H1 (cell line): Measurements from ENCODE around the gene CDKL4. TPM values are rescaled to one million over a fixed set of nuclear protein-coding genes. Genes with fewer than 3 reads are reported as not detected.

ENCODE experiments used
- CTCF ChIA-PET: fragments of 300-600 bp; sonication (Branson Sonifier 250); formaldehyde crosslinking; loops from one replicate; lab custom pipeline; 2021; ENCODE audit not compliant: partially characterized antibody; lab: Charles Lee
- POLR2A ChIA-PET: fragments of 300-600 bp; sonication (Branson Sonifier 250); formaldehyde crosslinking; loops from one replicate; lab custom pipeline; 2021; ENCODE audit warnings: inconsistent platforms; ENCODE audit not compliant: partially characterized antibody; lab: Charles Lee
- DNase-seq, 2 experiments: peaks; one replicate each; pipeline versions ENCODE4 v3.0.0 to v3.0.0-alpha.2; 2010 to 2022; ENCODE audit warnings: low spot score in 2 of 2, low read depth in 1 of 2, mixed read lengths in 1 of 2
- FAIRE-seq: peaks from 2 replicates; lab custom pipeline; 2011; peaks lifted over from hg19 to GRCh38; lab: Jason Lieb, UNC
- H2AFZ ChIP-seq: 2 replicates; pipeline ENCODE4 v1.8.1; 2012; ENCODE audit warnings: low read length, inconsistent platforms
- H2AK5ac ChIP-seq: 2 replicates; pipeline ENCODE4 v1.6.1; 2013; ENCODE audit warnings: low read depth, low read length
- H2BK120ac ChIP-seq: replicated peaks from 2 replicates; pipeline ENCODE3; 2013; ENCODE audit warnings: low read depth, low read length, inconsistent platforms
- H2BK12ac ChIP-seq: 2 replicates; pipeline ENCODE4 v1.6.1; 2013; ENCODE audit warnings: low read depth, low read length
- H2BK15ac ChIP-seq: 2 replicates; pipeline ENCODE4 v1.6.1; 2013; ENCODE audit warnings: low read length
- H2BK20ac ChIP-seq: 2 replicates; pipeline ENCODE4 v1.6.1; 2013; ENCODE audit warnings: low read length
- H2BK5ac ChIP-seq: 2 replicates; pipeline ENCODE4 v1.6.1; 2013; ENCODE audit warnings: low read depth, low read length
- H3K14ac ChIP-seq: 2 replicates; pipeline ENCODE4 v1.6.1; 2013; ENCODE audit warnings: inconsistent platforms; ENCODE audit not compliant: insufficient read length
- H3K18ac ChIP-seq: 2 replicates; pipeline ENCODE4 v1.6.1; 2013; ENCODE audit warnings: low read length; ENCODE audit errors: extremely low read depth
- H3K23ac ChIP-seq: 2 replicates; pipeline ENCODE4 v1.6.1; 2013; ENCODE audit warnings: inconsistent platforms; ENCODE audit not compliant: insufficient read length
- H3K23me2 ChIP-seq: 2 replicates; pipeline ENCODE4 v1.6.1; 2013; ENCODE audit warnings: low read depth, low read length
- H3K27ac ChIP-seq: 2 replicates; pipeline ENCODE4 v1.6.1; 2011; ENCODE audit warnings: low read depth, low read length, inconsistent platforms
- H3K27me3 ChIP-seq, 4 experiments: replicated peaks in 1 of 4; 1 replicate in 1 of 4; 2 replicates in 3 of 4; pipeline versions ENCODE4 v1.6.1 to v1.8.1; 2011 to 2013; ENCODE audit warnings: low read length in 3 of 4, mild to moderate bottlenecking in 3 of 4, inconsistent platforms in 2 of 4, mixed read lengths in 2 of 4, moderate library complexity in 1 of 4; ENCODE audit not compliant: control insufficient read depth in 3 of 4, insufficient read depth in 3 of 4; ENCODE audit errors: extremely low read depth in 1 of 4
- H3K36me3 ChIP-seq, 4 experiments: 2 replicates each; pipeline versions ENCODE4 v1.6.1 to v1.8.1; 2011 to 2013; ENCODE audit warnings: mild to moderate bottlenecking in 4 of 4, low read length in 3 of 4, moderate library complexity in 2 of 4, control low read depth in 1 of 4, inconsistent platforms in 1 of 4; ENCODE audit not compliant: insufficient read depth in 4 of 4, control insufficient read depth in 2 of 4
- H3K4ac ChIP-seq: replicated peaks from 2 replicates; pipeline ENCODE3; 2013; ENCODE audit warnings: low read length, low read depth, mixed read lengths, inconsistent platforms; ENCODE audit not compliant: insufficient read length
- H3K4me1 ChIP-seq, 4 experiments: replicated peaks in 1 of 4; 1 replicate in 1 of 4; 2 replicates in 3 of 4; pipeline versions ENCODE4 v1.6.1 to v1.8.1; 2011 to 2013; ENCODE audit warnings: low read length in 3 of 4, inconsistent platforms in 2 of 4, mixed read lengths in 1 of 4; ENCODE audit not compliant: insufficient read depth in 4 of 4, control insufficient read depth in 3 of 4
- H3K4me2 ChIP-seq, 2 experiments: 2 replicates each; pipeline versions ENCODE4 v1.6.1 to v1.8.1; 2011 to 2013; ENCODE audit warnings: low read depth in 2 of 2, low read length in 2 of 2, control low read depth in 1 of 2, inconsistent platforms in 1 of 2, mild to moderate bottlenecking in 1 of 2; ENCODE audit not compliant: insufficient read depth in 1 of 2
- H3K4me3 ChIP-seq, 4 experiments: fragments of 200-600, 300-600 bp in 1 of 4; sonication (generic), shearing (Covaris generic), sonication (Bioruptor Twin) in 1 of 4; 2 replicates each; pipeline versions ENCODE4 v1.5.1 to v1.8.1; 2011 to 2016; ENCODE audit warnings: low read length in 4 of 4, low read depth in 3 of 4, control low read depth in 2 of 4, inconsistent platforms in 2 of 4, mild to moderate bottlenecking in 2 of 4, mixed read lengths in 1 of 4, moderate library complexity in 1 of 4; ENCODE audit not compliant: insufficient read depth in 2 of 4; ENCODE audit errors: extremely low read depth in 1 of 4
- H3K56ac ChIP-seq: replicated peaks from 2 replicates; pipeline ENCODE3; 2013; ENCODE audit warnings: low read depth, mild to moderate bottlenecking, mixed read lengths, low read length, inconsistent platforms; ENCODE audit not compliant: insufficient read length
- H3K79me1 ChIP-seq: 2 replicates; pipeline ENCODE4 v1.6.1; 2013; ENCODE audit warnings: low read depth, low read length, control low read depth
- H3K79me2 ChIP-seq, 2 experiments: 2 replicates each; pipeline versions ENCODE4 v1.6.1 to v1.8.1; 2012 to 2013; ENCODE audit warnings: low read length in 2 of 2, mild to moderate bottlenecking in 2 of 2, inconsistent platforms in 1 of 2; ENCODE audit not compliant: insufficient read depth in 2 of 2, control insufficient read depth in 1 of 2
- H3K9ac ChIP-seq, 4 experiments: replicated peaks in 1 of 4; 1 replicate in 1 of 4; 2 replicates in 3 of 4; pipeline versions ENCODE4 v1.6.1 to v1.8.1; 2011 to 2013; ENCODE audit warnings: low read depth in 3 of 4, low read length in 3 of 4, control low read depth in 2 of 4, mild to moderate bottlenecking in 2 of 4, moderate library complexity in 2 of 4, inconsistent platforms in 1 of 4; ENCODE audit errors: extremely low read depth in 1 of 4
- H3K9me3 ChIP-seq, 2 experiments: 2 replicates each; pipeline versions ENCODE4 v1.6.1 to v1.8.1; 2012 to 2013; ENCODE audit warnings: mild to moderate bottlenecking in 2 of 2, moderate library complexity in 2 of 2, control low read depth in 1 of 2, inconsistent platforms in 1 of 2, low read depth in 1 of 2, low read length in 1 of 2, mixed read lengths in 1 of 2; ENCODE audit not compliant: insufficient read depth in 2 of 2
- H4K20me1 ChIP-seq, 2 experiments: replicated peaks in 1 of 2; 2 replicates each; pipeline versions ENCODE3 to v1.8.1; 2011 to 2013; ENCODE audit warnings: inconsistent platforms in 2 of 2, low read length in 2 of 2, mild to moderate bottlenecking in 1 of 2; ENCODE audit not compliant: insufficient read depth in 2 of 2, control insufficient read depth in 1 of 2
- H4K5ac ChIP-seq: 2 replicates; pipeline ENCODE4 v1.6.1; 2013; ENCODE audit warnings: low read length, low read depth, mixed read lengths, inconsistent platforms; ENCODE audit not compliant: insufficient read length
- H4K8ac ChIP-seq: 2 replicates; pipeline ENCODE4 v1.8.0; 2013; ENCODE audit warnings: mild to moderate bottlenecking, moderate library complexity, low read length, inconsistent platforms; ENCODE audit not compliant: insufficient read depth; ENCODE audit errors: extremely low read depth
- H4K91ac ChIP-seq: replicated peaks from 2 replicates; pipeline ENCODE3; 2013; ENCODE audit warnings: low read length, mixed read lengths, inconsistent platforms; ENCODE audit not compliant: insufficient read length
- BCL11A ChIP-seq, 2 experiments: IDR thresholded peaks; one replicate each; pipeline ENCODE4 v1.6.1; 2011; ENCODE audit warnings: low read depth in 2 of 2, low read length in 2 of 2, mild to moderate bottlenecking in 2 of 2
- CEBPB ChIP-seq: IDR thresholded peaks from 2 replicates; pipeline ENCODE4 v1.6.1; 2012; ENCODE audit warnings: low read depth, low read length
- CHD2 ChIP-seq: IDR thresholded peaks from 2 replicates; pipeline ENCODE4 v1.6.1; 2012; ENCODE audit warnings: low read length, improper control_type of control experiment
- HDAC2 ChIP-seq, 2 experiments: fragments of 300-600 bp in 1 of 2; sonication (generic) in 1 of 2; IDR thresholded peaks; 2 replicates each; pipeline ENCODE4 v1.6.1; 2011 to 2012; ENCODE audit warnings: low read depth in 2 of 2, low read length in 2 of 2, mild to moderate bottlenecking in 2 of 2, moderate library complexity in 2 of 2, borderline replicate concordance in 1 of 2, inconsistent platforms in 1 of 2
- JUND ChIP-seq: IDR thresholded peaks from 2 replicates; pipeline ENCODE4 v1.6.1; 2011; ENCODE audit warnings: mild to moderate bottlenecking, improper control_type of control experiment, low read length
- MAFK ChIP-seq: IDR thresholded peaks from 2 replicates; pipeline ENCODE4 v1.6.1; 2012; ENCODE audit warnings: low read depth, mild to moderate bottlenecking, improper control_type of control experiment, low read length
- NRF1 ChIP-seq: IDR thresholded peaks from 2 replicates; pipeline ENCODE4 v1.6.1; 2011; ENCODE audit warnings: mild to moderate bottlenecking, low read depth, low read length, improper control_type of control experiment
- PHF8 ChIP-seq: fragments of 200-600 bp; sonication (generic); conservative IDR thresholded peaks from 2 replicates; pipeline ENCODE4 v1.7.1; 2012; ENCODE audit warnings: low read depth, mild to moderate bottlenecking, inconsistent platforms, low read length, moderate library complexity
- POLR2AphosphoS5 ChIP-seq: IDR thresholded peaks from 2 replicates; pipeline ENCODE4 v1.6.1; 2011; ENCODE audit warnings: low read depth, low read length
- POU5F1 ChIP-seq: IDR thresholded peaks from 2 replicates; pipeline ENCODE4 v1.6.1; 2011; ENCODE audit warnings: low read depth, mild to moderate bottlenecking, low read length, moderate library complexity
- RAD21 ChIP-seq, 2 experiments: IDR thresholded peaks in 1 of 2; conservative IDR thresholded peaks in 1 of 2; 2 replicates each; pipeline ENCODE4 v1.6.1; 2011; ENCODE audit warnings: low read depth in 2 of 2, low read length in 2 of 2, improper control_type of control experiment in 1 of 2, inconsistent platforms in 1 of 2, mild to moderate bottlenecking in 1 of 2, moderate library complexity in 1 of 2
- SAP30 ChIP-seq: fragments of 300-600 bp; sonication (generic); IDR thresholded peaks from 2 replicates; pipeline ENCODE4 v1.7.1; 2012; ENCODE audit warnings: low read length, moderate library complexity, mild to moderate bottlenecking, inconsistent platforms; ENCODE audit not compliant: insufficient read depth, insufficient replicate concordance
- TEAD4 ChIP-seq: IDR thresholded peaks from 2 replicates; pipeline ENCODE4 v1.6.1; 2012; ENCODE audit warnings: low read depth, low read length, inconsistent platforms, mixed read lengths
- WGBS, 2 experiments: shearing (Covaris generic) in 1 of 2; methylation state at CpG; one replicate each; pipeline versions ENCODE4 v1.1.6 to v1.1.7; 2013 to 2015; ENCODE audit warnings: low lambda C conversion rate in 2 of 2, mixed read lengths in 2 of 2, inconsistent platforms in 1 of 2, low coverage in 1 of 2, missing lambda C conversion rate in 1 of 2; ENCODE audit not compliant: insufficient replicate concordance in 2 of 2, insufficient coverage in 1 of 2, insufficient read length in 1 of 2; ENCODE audit errors: extremely low coverage in 1 of 2, missing lambda C conversion rate in 1 of 2; 5-methylcytosine and 5-hydroxymethylcytosine counted together
- polyA plus RNA-seq, 7 experiments: library from polyadenylated mRNA; depleted of rRNA in 3 of 7; stranded (reverse) in 5 of 7; unstranded in 2 of 7; fragments of >200 nt in 5 of 7; fragments of 200-250 nt in 2 of 7; gene quantifications; 1 replicate in 5 of 7; 2 replicates in 1 of 7; 4 replicates in 1 of 7; pipeline versions ENCODE4 v1.2.1 to v1.2.3, GENCODE V29; 2011 to 2013; ENCODE audit warnings: missing spikeins in 2 of 7, mixed read lengths in 2 of 7
- total RNA-seq: library from RNA; stranded (reverse); fragmentation: NEBNext Ultra II Directional; extraction: Animal tissue kit (Norgen Biotek cat#: 25700); gene quantifications from 2 replicates; pipeline ENCODE4 v1.2.1, GENCODE V29; 2021

Gene CDKL4
- total and polyA plus RNA-seq, 2 of the 8 experiments (the other 6 are each of a cell fraction or from before 2014, with no cell fraction given), result not detected

DNA sequence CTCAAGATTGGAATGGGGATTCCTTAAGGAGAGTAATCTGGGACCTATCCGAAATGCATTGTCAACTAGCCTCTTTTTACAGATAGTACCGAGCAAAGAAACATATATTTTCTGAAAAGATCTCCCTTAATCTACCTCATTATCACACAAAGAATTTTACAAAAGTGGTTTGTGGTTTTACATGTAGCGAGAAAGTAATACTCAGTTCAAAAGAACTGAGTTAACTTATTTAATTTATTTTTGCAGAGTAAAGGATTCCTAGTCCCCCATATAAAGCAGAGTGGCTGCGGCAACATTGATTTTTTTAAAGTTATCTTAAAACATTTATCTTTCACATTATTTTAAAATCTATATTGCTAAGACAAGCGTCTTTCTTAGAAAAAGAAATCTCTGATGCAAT is 107.0 kb downstream of the CDKL4 start:
- 90% methylated on average over 5 of the region's 5 CpGs; no CpG with 5 or more reads in 1 of the 2 experiments for WGBS, 2 experiments
- TF ChIP-seq BCL11A (IDR thresholded peaks at IDR 0.05; ENCODE audit: low read depth in 2 of 2, low read length in 2 of 2) (no peak), MAFK (no peak), NRF1 (no peak), POLR2AphosphoS5 (no peak), RAD21 (IDR thresholded peaks at IDR 0.05 in 1 of 2, conservative IDR thresholded peaks at IDR 0.05 in 1 of 2; ENCODE audit: low read depth in 2 of 2, low read length in 2 of 2) (no peak), TEAD4 (no peak), PHF8 (no peak), CEBPB (no peak), JUND (no peak), HDAC2 (IDR thresholded peaks at IDR 0.05; ENCODE audit: borderline replicate concordance in 1 of 2, low read depth in 2 of 2, low read length in 2 of 2) (no peak), SAP30 (no peak), POU5F1 (no peak), CHD2 (no peak)
- Histone ChIP-seq H4K8ac (no peak overlapping the region), H3K4me2 (no peak overlapping the region), H3K9me3 (no peaks in the 10 kb centered on the region), H3K14ac (no peak overlapping the region), H3K23ac (no peak overlapping the region), H3K27ac (no peak overlapping the region), H3K4me3 (no peak overlapping the region), H3K27me3 (no peaks in the 10 kb centered on the region), H3K4me1 (peaks cover 0 to 3% (median 1%) of the 10 kb centered on the region in 4 experiments; a peak in 3 of 7 replicates), H2BK15ac (no peak overlapping the region), H3K56ac (no peak overlapping the region), H2BK120ac (no peak overlapping the region), H3K23me2 (no peaks in the 10 kb centered on the region), H3K79me2 (no peaks in the 10 kb centered on the region), H2BK5ac (no peak overlapping the region), H2BK20ac (no peak overlapping the region), H3K36me3 (no peaks in the 10 kb centered on the region), H3K9ac (no peak overlapping the region), H4K5ac (no peak overlapping the region), H2AK5ac (no peak overlapping the region), H4K20me1 (no peaks in the 10 kb centered on the region), H2AFZ (no peak overlapping the region), H2BK12ac (no peak overlapping the region), H3K4ac (no peak overlapping the region), H3K79me1 (no peaks in the 10 kb centered on the region), H3K18ac (no peak overlapping the region), H4K91ac (no peak overlapping the region)
- DNase-seq, result no peak
- ChIA-PET POLR2A (interaction anchor here (1.3 kb wide), 1 partner anchor 10 kb away, joined by 4 read pairs; no protein-coding TSS in a partner anchor), CTCF (no interaction called here)
- no peak for FAIRE-seq
